Measurements from ENCODE around the gene TENM4. TPM values are rescaled to one million over a fixed set of nuclear protein-coding genes. Genes with fewer than 3 reads are reported as not detected.

TENM4 gene
- total RNA-seq, 4 donors from 2014 or later = 31.4 to 44.5 (median 38.0) TPM

- Histone ChIP-seq H3K27ac (no peak overlapping the region), H3K27me3 (no peaks in the 10 kb centered on the region), H3K4me1 (no peaks in the 10 kb centered on the region), H3K36me3 (no peaks in the 10 kb centered on the region), H3K9me3 (no peaks in the 10 kb centered on the region), H3K4me3 (no peak overlapping the region)
- no peak for DNase-seq (ENCODE audit: low spot score in 2 of 2)
- TF ChIP-seq CTCF (IDR thresholded peaks at IDR 0.05) = no peak
- TF ChIP-seq POLR2AphosphoS5 (IDR thresholded peaks at IDR 0.05) = no peak
- no peak for TF ChIP-seq POLR2A (IDR thresholded peaks at IDR 0.05)
- TF ChIP-seq EP300 (IDR thresholded peaks at IDR 0.05) = no peak
- 95% methylated on average over 1 of the region's 1 CpG for WGBS
These were observed 174.4 kb downstream of the TENM4 start for GRCh38 chr11:79266396-79266795.

- no peak overlapping the region for H3K27ac ChIP-seq
- no peaks in the 10 kb centered on the region for H3K4me1 ChIP-seq
- WGBS = 93% methylated on average over 4 of the region's 4 CpGs
- H3K4me3 ChIP-seq = no peak overlapping the region
- H3K36me3 ChIP-seq = no peaks in the 10 kb centered on the region
- no peaks in the 10 kb centered on the region for H3K27me3 ChIP-seq
- no peak for DNase-seq (ENCODE audit: low spot score in 2 of 2)
- TF ChIP-seq EP300 (IDR thresholded peaks at IDR 0.05) = no peak
- TF ChIP-seq POLR2A (IDR thresholded peaks at IDR 0.05) = no peak
- TF ChIP-seq CTCF (IDR thresholded peaks at IDR 0.05) = no peak
- TF ChIP-seq POLR2AphosphoS5 (IDR thresholded peaks at IDR 0.05) = no peak
- no peaks in the 10 kb centered on the region for H3K9me3 ChIP-seq
These were observed 175.0 kb downstream of the TENM4 start for GRCh38 chr11:79265756-79266322.

- no peak overlapping the region for H3K27ac ChIP-seq
- WGBS = 80% methylated on average over 6 of the region's 6 CpGs
- DNase-seq (ENCODE audit: low spot score in 2 of 2) = no peak
- no peaks in the 10 kb centered on the region for H3K27me3 ChIP-seq
- no peaks in the 10 kb centered on the region for H3K9me3 ChIP-seq
- H3K4me1 ChIP-seq = no peaks in the 10 kb centered on the region
- TF ChIP-seq POLR2A (IDR thresholded peaks at IDR 0.05) (no peak), POLR2AphosphoS5 (IDR thresholded peaks at IDR 0.05) (no peak), CTCF (IDR thresholded peaks at IDR 0.05) (no peak), EP300 (IDR thresholded peaks at IDR 0.05) (no peak)
- H3K4me3 ChIP-seq = no peak overlapping the region
- no peaks in the 10 kb centered on the region for H3K36me3 ChIP-seq
These were observed 176.5 kb downstream of the TENM4 start for GRCh38 chr11:79264284-79264683.

GRCh38 chr11:79263001-79263400 lies 177.8 kb downstream of the TENM4 start:
- Histone ChIP-seq H3K27ac (no peak overlapping the region), H3K4me3 (no peak overlapping the region), H3K4me1 (no peaks in the 10 kb centered on the region), H3K9me3 (no peaks in the 10 kb centered on the region), H3K27me3 (no peaks in the 10 kb centered on the region), H3K36me3 (no peaks in the 10 kb centered on the region)
- no peak for TF ChIP-seq POLR2A (IDR thresholded peaks at IDR 0.05)
- no peak for TF ChIP-seq POLR2AphosphoS5 (IDR thresholded peaks at IDR 0.05)
- no peak for TF ChIP-seq CTCF (IDR thresholded peaks at IDR 0.05)
- TF ChIP-seq EP300 (IDR thresholded peaks at IDR 0.05) = no peak
- WGBS = 81% methylated on average over 7 of the region's 7 CpGs
- DNase-seq (ENCODE audit: low spot score in 2 of 2) = no peak

- TF ChIP-seq CTCF (IDR thresholded peaks at IDR 0.05) = no peak
- no peak for TF ChIP-seq EP300 (IDR thresholded peaks at IDR 0.05)
- no peak for TF ChIP-seq POLR2AphosphoS5 (IDR thresholded peaks at IDR 0.05)
- no peak for TF ChIP-seq POLR2A (IDR thresholded peaks at IDR 0.05)
- H3K27me3 ChIP-seq = no peaks in the 10 kb centered on the region
- DNase-seq (ENCODE audit: low spot score in 2 of 2) = no peak
- H3K4me1 ChIP-seq = no peaks in the 10 kb centered on the region
- WGBS = 66% methylated on average over 4 of the region's 4 CpGs
- H3K9me3 ChIP-seq = no peaks in the 10 kb centered on the region
- H3K36me3 ChIP-seq = no peaks in the 10 kb centered on the region
- no peak overlapping the region for H3K4me3 ChIP-seq
- no peak overlapping the region for H3K27ac ChIP-seq
These were observed 178.6 kb downstream of the TENM4 start for GRCh38 chr11:79262221-79262620.
